Measurements from ENCODE around the gene PSMD8. TPM values are rescaled to one million over a fixed set of nuclear protein-coding genes. Genes with fewer than 3 reads are reported as not detected.

The PSMD8 gene
- total and polyA plus RNA-seq, 2 of the 8 experiments (the other 6 are each of a cell fraction or from before 2014, with no cell fraction given): 170 to 486 TPM

GRCh38 chr19:38337360-38337653 lies 37.1 kb upstream of the PSMD8 start:
- Histone ChIP-seq H3K36me3 (ENCODE audit: control insufficient read depth in 2 of 4, insufficient read depth in 4 of 4, low read length in 3 of 4) (no peaks in the 10 kb centered on the region), H3K79me2 (ENCODE audit: control insufficient read depth in 1 of 2, insufficient read depth in 2 of 2, low read length in 2 of 2) (no peaks in the 10 kb centered on the region), H3K27ac (ENCODE audit: low read depth, low read length) (no peak overlapping the region), H3K9me3 (ENCODE audit: insufficient read depth in 2 of 2, low read depth in 1 of 2, low read length in 1 of 2) (no peaks in the 10 kb centered on the region), H3K14ac (ENCODE audit: insufficient read length) (no peak overlapping the region), H4K8ac (ENCODE audit: extremely low read depth, insufficient read depth, low read length) (no peak overlapping the region), H3K79me1 (ENCODE audit: low read depth, low read length) (no peaks in the 10 kb centered on the region), H4K5ac (ENCODE audit: insufficient read length, low read depth, low read length) (peak overlapping the region; percentile 47), H3K9ac (replicated peaks in 1 of 4; ENCODE audit: extremely low read depth in 1 of 4, low read depth in 3 of 4, low read length in 3 of 4) (peak overlapping the region in 1 of 4 experiments; percentile 1; a peak in 1 of 7 replicates), H2BK20ac (ENCODE audit: low read length) (no peak overlapping the region), H3K23ac (ENCODE audit: insufficient read length) (no peak overlapping the region), H4K20me1 (replicated peaks in 1 of 2; ENCODE audit: control insufficient read depth in 1 of 2, insufficient read depth in 2 of 2, low read length in 2 of 2) (no peaks in the 10 kb centered on the region), H2AK5ac (ENCODE audit: low read depth, low read length) (no peak overlapping the region), H2BK12ac (ENCODE audit: low read depth, low read length) (peak overlapping the region; percentile 62; the same call in 1 of the 2 replicates), H3K4me3 (ENCODE audit: extremely low read depth in 1 of 4, insufficient read depth in 2 of 4, low read depth in 3 of 4, low read length in 4 of 4) (peak overlapping the region; percentile 66 to 86 (median 75)), H2BK15ac (ENCODE audit: low read length) (peak overlapping the region; percentile 100), H3K18ac (ENCODE audit: extremely low read depth, low read length) (peak overlapping the region; percentile 75; the same call in 1 of the 2 replicates), H3K4me2 (ENCODE audit: insufficient read depth in 1 of 2, low read depth in 2 of 2, low read length in 2 of 2) (peak overlapping the region; percentile 92 to 96), H3K56ac (replicated peaks; ENCODE audit: insufficient read length, low read depth, low read length) (peak overlapping the region; percentile 34), H4K91ac (replicated peaks; ENCODE audit: insufficient read length, low read length) (peak overlapping the region; percentile 62), H3K27me3 (replicated peaks in 1 of 4; ENCODE audit: control insufficient read depth in 3 of 4, extremely low read depth in 1 of 4, insufficient read depth in 3 of 4, low read length in 3 of 4) (no peaks in the 10 kb centered on the region), H2AFZ (ENCODE audit: low read length) (peak overlapping the region; percentile 76; the same call in 1 of the 2 replicates), H3K4me1 (replicated peaks in 1 of 4; ENCODE audit: control insufficient read depth in 3 of 4, insufficient read depth in 4 of 4, low read length in 3 of 4) (peaks cover 0 to 5% (median 4%) of the 10 kb centered on the region in 4 experiments; a peak in 5 of 7 replicates), H3K23me2 (ENCODE audit: low read depth, low read length) (peaks cover 12% of the 10 kb centered on the region), H2BK120ac (replicated peaks; ENCODE audit: low read depth, low read length) (no peak overlapping the region), H2BK5ac (ENCODE audit: low read depth, low read length) (no peak overlapping the region; the same call in 1 of the 2 replicates), H3K4ac (replicated peaks; ENCODE audit: insufficient read length, low read depth, low read length) (no peak overlapping the region)
- DNase-seq (ENCODE audit: low read depth in 1 of 2, low spot score in 2 of 2) (no peak), FAIRE-seq (no peak)
- 65% methylated on average over 10 of the region's 10 CpGs; no CpG with 5 or more reads in 1 of the 2 experiments for WGBS, 2 experiments (ENCODE audit: extremely low coverage in 1 of 2, insufficient coverage in 1 of 2, insufficient read length in 1 of 2, insufficient replicate concordance in 2 of 2, low coverage in 1 of 2, low lambda C conversion rate in 2 of 2, missing lambda C conversion rate in 1 of 2)
- POLR2A ChIA-PET (ENCODE audit: partially characterized antibody): interaction anchor here (1.2 to 2.0 kb wide), 2 partner anchors 14 to 18 kb away, joined by 3 to 6 read pairs; no protein-coding TSS in a partner anchor
- TF ChIP-seq TAF1 (IDR thresholded peaks at IDR 0.05; ENCODE audit: low read depth, low read length) (no peak), TEAD4 (IDR thresholded peaks at IDR 0.05; ENCODE audit: low read depth, low read length) (peak; percentile 50; the same call in 1 of the 2 replicates)
- CTCF ChIA-PET (ENCODE audit: partially characterized antibody): interaction anchor here (0.6 to 2.5 kb wide), 6 partner anchors 9 to 113 kb away, joined by 3 to 7 read pairs (median 3); no protein-coding TSS in a partner anchor

All from H1 (cell line).